ENCODE measurements around the gene LCN6. TPM values are rescaled to one million over a fixed set of nuclear protein-coding genes. Genes with fewer than 3 reads are reported as not detected.

LCN6 gene
- total and polyA plus RNA-seq, 2 donors (not counting 1 experiment from before 2014, with no cell fraction given), result 0.18 TPM; not detected in 1

- Mint-ChIP-seq H3K4me3 (no peak overlapping the region), H3K27me3 (no peaks in the 10 kb centered on the region), H3K9me3 (ENCODE audit: insufficient read depth) (no peaks in the 10 kb centered on the region), H3K27ac (no peak overlapping the region), H3K4me1 (peaks cover 44% of the 10 kb centered on the region)
- no peak overlapping the region for H3K4me2 ChIP-seq (replicated peaks; ENCODE audit: low read depth, low read length, poor library complexity, severe bottlenecking)
- DNase-seq (no peak), ATAC-seq (ENCODE audit: low read depth) (no peak)
- no peaks in the 10 kb centered on the region for H3K27me3 ChIP-seq (replicated peaks in 1 of 4; ENCODE audit: control extremely low read depth in 1 of 4, control insufficient read depth in 3 of 4, insufficient read depth in 4 of 4, low read length in 3 of 4)
- peaks cover 0 to 51% of the 10 kb centered on the region in 2 experiments for H3K36me3 ChIP-seq (replicated peaks in 1 of 2; ENCODE audit: control extremely low read depth in 1 of 2, control insufficient read depth in 1 of 2, extremely low read depth in 1 of 2, insufficient read depth in 2 of 2, low read length in 1 of 2)
- CTCF ChIA-PET, result interaction anchor here (1.2 kb wide), 1 partner anchor 18 kb away, joined by 3 read pairs; no protein-coding TSS in a partner anchor
- intact Hi-C loops (cut with micrococcal nuclease), result no loop called here
- no peak overlapping the region for H3K9ac ChIP-seq (ENCODE audit: low read length)
- H3K4me1 ChIP-seq (ENCODE audit: control insufficient read depth in 2 of 2, insufficient read depth in 2 of 2, low read length in 2 of 2), result peaks cover 26 to 45% of the 10 kb centered on the region in 2 donors
- POLR2A ChIA-PET, result interaction anchor here (1.0 to 1.6 kb wide), 2 partner anchors 10 to 36 kb away, joined by 3 to 4 read pairs; partner anchors contain the start of gene AGPAT2
- 93% methylated on average over 32 of the region's 32 CpGs for WGBS (ENCODE audit: insufficient coverage)
- H3K4me3 ChIP-seq (ENCODE audit: control extremely low read depth in 1 of 5, extremely low read depth in 1 of 5, insufficient read depth in 1 of 5, low read depth in 2 of 5, low read length in 4 of 5), result no peak overlapping the region
- no peak overlapping the region for H3K27ac ChIP-seq (ENCODE audit: low read length in 2 of 2)
- H4K20me1 ChIP-seq (ENCODE audit: control insufficient read depth, insufficient read depth, low read length, poor library complexity, severe bottlenecking), result peaks cover 78% of the 10 kb centered on the region
- peaks cover 36% of the 10 kb centered on the region for H3K79me2 ChIP-seq (ENCODE audit: control insufficient read depth, insufficient read depth, low read length)
- H2AFZ ChIP-seq (ENCODE audit: insufficient read depth, low read depth, low read length, poor library complexity, severe bottlenecking), result no peak overlapping the region
- TF ChIP-seq CTCF (IDR thresholded peaks at IDR 0.05), result no peak
- no peak for TF ChIP-seq EZH2 (IDR thresholded peaks at IDR 0.05; ENCODE audit: borderline replicate concordance, insufficient read depth, low read depth, low read length, poor library complexity, severe bottlenecking)
- no peaks in the 10 kb centered on the region for H3K9me3 ChIP-seq (ENCODE audit: control extremely low read depth in 1 of 3, control insufficient read depth in 2 of 3, insufficient read depth in 1 of 3, low read length in 2 of 3)
These were observed 24.9 kb downstream of the LCN6 start for GRCh38 chr9:136723362-136723976.

- H3K79me2 ChIP-seq (ENCODE audit: control insufficient read depth, insufficient read depth, low read length), result peaks cover 36% of the 10 kb centered on the region
- TF ChIP-seq CTCF (IDR thresholded peaks at IDR 0.05) (no peak), EZH2 (IDR thresholded peaks at IDR 0.05; ENCODE audit: borderline replicate concordance, insufficient read depth, low read depth, low read length, poor library complexity, severe bottlenecking) (no peak)
- ChIA-PET POLR2A (interaction anchor here (1.0 to 1.6 kb wide), 2 partner anchors 9 to 35 kb away, joined by 3 to 4 read pairs; partner anchors contain the start of gene AGPAT2), CTCF (interaction anchor here (1.2 kb wide), 1 partner anchor 19 kb away, joined by 3 read pairs; no protein-coding TSS in a partner anchor)
- peaks cover 26 to 48% of the 10 kb centered on the region in 2 donors for H3K4me1 ChIP-seq (ENCODE audit: control insufficient read depth in 2 of 2, insufficient read depth in 2 of 2, low read length in 2 of 2)
- no peak for ATAC-seq (ENCODE audit: low read depth)
- H3K9me3 ChIP-seq (ENCODE audit: control extremely low read depth in 1 of 3, control insufficient read depth in 2 of 3, insufficient read depth in 1 of 3, low read length in 2 of 3), result no peaks in the 10 kb centered on the region
- H3K4me3 ChIP-seq (ENCODE audit: control extremely low read depth in 1 of 5, extremely low read depth in 1 of 5, insufficient read depth in 1 of 5, low read depth in 2 of 5, low read length in 4 of 5), result no peak overlapping the region
- Mint-ChIP-seq H3K4me3 (no peak overlapping the region), H3K4me1 (peaks cover 47% of the 10 kb centered on the region), H3K27ac (no peak overlapping the region), H3K27me3 (no peaks in the 10 kb centered on the region), H3K9me3 (ENCODE audit: insufficient read depth) (no peaks in the 10 kb centered on the region)
- no peak overlapping the region for H3K4me2 ChIP-seq (replicated peaks; ENCODE audit: low read depth, low read length, poor library complexity, severe bottlenecking)
- no peak overlapping the region for H3K27ac ChIP-seq (ENCODE audit: low read length in 2 of 2)
- intact Hi-C loops (cut with micrococcal nuclease), result no loop called here
- 93% methylated on average over 24 of the region's 24 CpGs for WGBS (ENCODE audit: insufficient coverage)
- no peak for DNase-seq
- H4K20me1 ChIP-seq (ENCODE audit: control insufficient read depth, insufficient read depth, low read length, poor library complexity, severe bottlenecking), result peaks cover 78% of the 10 kb centered on the region
- H2AFZ ChIP-seq (ENCODE audit: insufficient read depth, low read depth, low read length, poor library complexity, severe bottlenecking), result no peak overlapping the region
- peaks cover 0 to 51% of the 10 kb centered on the region in 2 experiments for H3K36me3 ChIP-seq (replicated peaks in 1 of 2; ENCODE audit: control extremely low read depth in 1 of 2, control insufficient read depth in 1 of 2, extremely low read depth in 1 of 2, insufficient read depth in 2 of 2, low read length in 1 of 2)
- H3K9ac ChIP-seq (ENCODE audit: low read length), result no peak overlapping the region
- no peaks in the 10 kb centered on the region for H3K27me3 ChIP-seq (replicated peaks in 1 of 4; ENCODE audit: control extremely low read depth in 1 of 4, control insufficient read depth in 3 of 4, insufficient read depth in 4 of 4, low read length in 3 of 4)
These were observed 25.4 kb downstream of the LCN6 start for GRCh38 chr9:136722969-136723356.
